T-helper 1 cell treated with Interleukin-12 subunit alpha and Interleukin-12 subunit beta and Interleukin-4 antibody, amounts not matched to agents 30 μg/mL and 1 μg/mL, for 36 hours (primary cell): Measurements from ENCODE around the gene ASIC2.

ENCODE experiments used
- H3K27ac Mint-ChIP-seq: one replicate; pipeline ENCODE4 v1.8.0; 2021; ENCODE audit warnings: mild to moderate bottlenecking, mixed read lengths
- H3K27me3 Mint-ChIP-seq: one replicate; pipeline ENCODE4 v1.8.0; 2021; ENCODE audit warnings: low read depth, mixed read lengths
- H3K36me3 Mint-ChIP-seq: one replicate; pipeline ENCODE4 v1.8.0; 2021; ENCODE audit warnings: low read depth, mixed read lengths
- H3K4me1 Mint-ChIP-seq: one replicate; pipeline ENCODE4 v1.8.0; 2021; ENCODE audit warnings: low read depth, mixed read lengths
- H3K4me3 Mint-ChIP-seq: one replicate; pipeline ENCODE4 v1.8.0; 2021; ENCODE audit warnings: mild to moderate bottlenecking, moderate library complexity, mixed read lengths
- H3K9me3 Mint-ChIP-seq: one replicate; pipeline ENCODE4 v1.8.0; 2021; ENCODE audit warnings: mixed read lengths

The ASIC2 gene

DNA sequence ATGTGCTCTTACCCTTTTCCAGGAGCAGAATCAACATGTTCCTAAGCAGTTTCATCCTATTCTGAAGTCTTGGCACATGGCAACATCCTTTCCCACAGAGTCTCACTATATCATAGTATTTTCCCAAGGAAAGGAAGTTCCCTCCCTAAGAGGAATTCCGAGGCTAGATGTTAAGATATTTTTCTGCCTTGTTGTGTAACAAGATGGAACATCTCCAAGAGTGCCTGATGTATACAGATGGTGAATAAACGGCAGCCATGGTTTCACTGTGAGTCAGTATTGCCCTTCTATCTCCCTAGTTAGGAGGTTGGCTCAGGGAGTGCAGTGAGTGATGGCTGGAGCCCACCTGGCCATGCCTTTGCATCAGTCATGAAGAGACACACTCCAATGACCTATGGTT is 253.2 kb downstream of the ASIC2 start:
- H3K4me3 Mint-ChIP-seq = no peak overlapping the region

DNA sequence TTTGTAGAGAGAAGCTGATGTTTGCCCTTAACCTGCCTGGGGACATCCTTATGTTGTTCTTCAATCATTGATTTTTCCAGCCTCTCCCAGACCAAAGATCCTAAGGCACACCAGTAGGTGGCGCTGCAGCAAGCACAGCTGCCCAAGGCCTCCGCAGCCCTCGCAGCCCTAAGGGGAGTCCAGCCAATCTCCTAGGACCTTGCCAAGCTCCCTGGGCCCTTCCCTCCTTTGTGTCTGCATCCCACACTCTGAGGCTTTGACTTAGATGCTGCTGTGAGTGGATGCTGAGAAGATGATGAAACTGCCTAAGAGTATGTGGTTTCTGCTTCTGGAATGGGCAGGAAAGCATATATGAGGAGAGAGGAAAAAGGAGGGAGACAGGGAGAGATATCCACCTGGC is 254.4 kb downstream of the ASIC2 start:
- Mint-ChIP-seq H3K27me3 (peaks cover 13% of the 10 kb centered on the region), H3K27ac (no peak overlapping the region), H3K9me3 (no peaks in the 10 kb centered on the region), H3K36me3 (no peaks in the 10 kb centered on the region), H3K4me3 (no peak overlapping the region), H3K4me1 (no peaks in the 10 kb centered on the region)

More for the DNA sequence above, 253.2 kb downstream of the ASIC2 start:
- H3K27me3 Mint-ChIP-seq = peaks cover 6% of the 10 kb centered on the region
- H3K27ac Mint-ChIP-seq = no peak overlapping the region
- no peaks in the 10 kb centered on the region for H3K4me1 Mint-ChIP-seq
- H3K36me3 Mint-ChIP-seq = no peaks in the 10 kb centered on the region
- H3K9me3 Mint-ChIP-seq = no peaks in the 10 kb centered on the region

DNA sequence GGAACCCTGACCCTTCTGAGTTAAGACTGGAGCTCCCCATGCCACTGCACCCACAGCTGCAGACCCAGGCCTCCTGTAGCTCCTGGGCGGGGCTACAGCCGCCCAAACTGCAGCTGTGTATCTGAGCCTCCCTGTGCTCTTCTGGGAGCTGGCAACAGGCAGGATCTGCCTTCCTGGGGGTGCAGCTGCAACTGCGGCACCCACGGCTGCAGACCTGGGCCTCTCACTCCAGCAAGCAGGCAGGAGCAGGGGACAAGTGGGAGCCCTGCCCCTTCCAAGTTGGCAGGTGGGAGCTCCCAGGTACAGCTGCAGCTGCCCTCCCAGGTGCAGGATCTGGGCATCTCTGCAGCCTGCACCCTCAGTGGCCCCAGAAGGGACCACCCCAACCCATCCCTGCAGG is 259.9 kb downstream of the ASIC2 start:
- no peaks in the 10 kb centered on the region for H3K36me3 Mint-ChIP-seq

DNA sequence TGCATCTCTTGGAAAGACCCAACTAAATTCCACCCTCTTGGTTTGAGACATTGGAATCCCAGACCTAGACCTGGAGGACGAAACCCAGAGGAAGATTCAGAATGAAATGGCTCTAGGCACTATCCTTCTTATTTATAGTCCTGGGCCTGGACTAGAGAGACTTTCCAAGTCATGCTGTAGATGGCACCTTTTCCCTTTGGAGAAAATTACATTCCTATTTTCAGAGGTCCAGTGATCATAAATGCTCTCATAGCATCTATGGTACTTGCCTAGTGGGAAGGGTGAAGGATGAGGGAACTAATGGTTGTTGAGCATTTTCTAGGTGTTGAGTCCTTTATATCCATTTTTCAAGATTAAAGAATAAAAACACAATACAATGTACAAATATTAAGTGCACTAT is 264.3 kb downstream of the ASIC2 start:
- no peak overlapping the region for H3K27ac Mint-ChIP-seq
- H3K4me1 Mint-ChIP-seq = no peaks in the 10 kb centered on the region
- no peaks in the 10 kb centered on the region for H3K36me3 Mint-ChIP-seq
- H3K27me3 Mint-ChIP-seq = peaks cover 15% of the 10 kb centered on the region
- H3K4me3 Mint-ChIP-seq = no peak overlapping the region
- H3K9me3 Mint-ChIP-seq = no peaks in the 10 kb centered on the region

More for the DNA sequence above, 259.9 kb downstream of the ASIC2 start:
- H3K9me3 Mint-ChIP-seq = no peaks in the 10 kb centered on the region
- H3K27me3 Mint-ChIP-seq = peaks cover 13% of the 10 kb centered on the region
- H3K27ac Mint-ChIP-seq = no peak overlapping the region
- H3K4me3 Mint-ChIP-seq = no peak overlapping the region
- H3K4me1 Mint-ChIP-seq = no peaks in the 10 kb centered on the region

DNA sequence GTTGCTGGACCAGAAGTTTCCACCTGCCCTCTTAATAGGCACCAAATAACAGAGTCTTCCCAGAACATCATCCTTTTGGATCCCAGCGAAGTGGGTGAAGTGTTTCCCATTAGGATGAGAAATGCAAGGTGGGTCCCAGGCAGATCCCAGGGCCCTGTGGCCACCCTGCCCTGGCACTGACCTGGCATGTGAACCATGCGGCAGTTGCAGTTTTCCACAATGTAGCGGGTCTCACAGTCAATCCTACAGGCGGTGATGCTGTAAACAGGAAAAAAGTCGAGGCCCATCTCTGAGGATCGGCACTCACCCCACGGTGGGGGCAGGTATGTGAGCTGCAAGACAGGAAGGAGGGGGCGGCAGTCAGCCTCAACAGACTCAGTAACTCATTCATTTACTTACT is 265.0 kb downstream of the ASIC2 start:
- H3K4me3 Mint-ChIP-seq = no peak overlapping the region
- H3K27me3 Mint-ChIP-seq = peaks cover 17% of the 10 kb centered on the region
- H3K4me1 Mint-ChIP-seq = no peaks in the 10 kb centered on the region
- H3K36me3 Mint-ChIP-seq = no peaks in the 10 kb centered on the region
- no peaks in the 10 kb centered on the region for H3K9me3 Mint-ChIP-seq
- no peak overlapping the region for H3K27ac Mint-ChIP-seq

DNA sequence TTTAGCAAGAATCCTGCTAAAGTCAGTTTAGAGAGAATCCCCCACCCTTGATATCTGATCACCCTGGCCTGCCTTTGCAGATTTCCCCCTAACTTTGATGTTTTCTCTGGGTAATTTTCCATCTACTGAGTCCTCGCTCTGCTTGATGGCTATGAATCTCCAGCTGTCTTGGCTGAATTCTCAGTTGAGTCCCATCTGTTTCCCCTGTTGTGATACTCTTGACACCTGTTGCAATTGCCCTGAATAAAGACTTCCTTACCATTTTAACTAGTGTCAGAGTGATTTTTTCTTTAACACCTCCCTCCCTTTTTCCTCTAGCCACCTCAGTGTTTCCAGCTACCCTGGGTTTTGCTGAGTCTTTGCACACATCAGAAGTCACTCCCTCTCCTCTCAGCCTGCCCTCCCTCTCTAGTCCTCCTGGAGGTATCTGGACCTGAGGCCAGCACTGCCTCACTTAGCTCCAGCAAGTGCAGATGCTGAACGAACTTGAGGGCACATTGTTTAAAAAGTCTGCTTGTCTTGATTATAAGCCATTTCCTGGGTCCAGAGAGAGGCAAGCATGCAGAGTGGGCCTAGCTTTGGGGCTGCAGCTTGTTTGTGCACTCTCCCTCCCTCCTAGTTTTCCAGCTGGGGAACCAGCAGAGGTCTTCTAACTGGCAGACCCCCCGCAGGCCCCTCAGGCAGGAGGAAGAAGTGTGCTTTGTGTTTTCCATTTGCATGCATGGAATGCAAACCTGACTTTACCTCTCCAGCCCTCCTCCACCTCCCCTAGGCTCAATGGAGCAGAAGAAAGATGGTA is 268.2 kb downstream of the ASIC2 start:
- peaks cover 17% of the 10 kb centered on the region for H3K27me3 Mint-ChIP-seq
- H3K36me3 Mint-ChIP-seq = no peaks in the 10 kb centered on the region
- H3K9me3 Mint-ChIP-seq = no peaks in the 10 kb centered on the region
- no peak overlapping the region for H3K27ac Mint-ChIP-seq
- H3K4me1 Mint-ChIP-seq = no peaks in the 10 kb centered on the region
- no peak overlapping the region for H3K4me3 Mint-ChIP-seq

DNA sequence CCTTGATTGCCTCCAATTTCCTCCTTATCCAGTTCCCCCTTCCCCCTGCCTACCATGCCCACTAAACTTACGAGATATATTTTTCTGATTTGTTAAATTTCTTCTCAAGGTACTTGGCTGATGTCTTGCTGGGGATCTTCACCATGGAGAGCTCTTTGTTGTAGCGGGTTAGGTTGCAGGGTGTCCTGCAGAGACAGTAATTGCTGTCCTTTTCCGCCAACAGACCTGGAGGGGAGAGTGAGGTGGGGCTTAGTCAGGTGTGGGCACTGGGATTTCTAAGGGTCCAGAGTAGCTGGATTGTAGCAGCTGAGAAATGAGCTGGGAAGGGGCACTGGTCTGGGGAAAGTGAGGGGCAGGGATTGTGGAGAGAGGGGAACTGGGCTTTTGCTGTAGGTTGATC is 269.3 kb downstream of the ASIC2 start:
- Mint-ChIP-seq H3K9me3 (no peaks in the 10 kb centered on the region), H3K27me3 (peaks cover 17% of the 10 kb centered on the region), H3K4me3 (no peak overlapping the region), H3K27ac (no peak overlapping the region), H3K36me3 (no peaks in the 10 kb centered on the region), H3K4me1 (no peaks in the 10 kb centered on the region)

DNA sequence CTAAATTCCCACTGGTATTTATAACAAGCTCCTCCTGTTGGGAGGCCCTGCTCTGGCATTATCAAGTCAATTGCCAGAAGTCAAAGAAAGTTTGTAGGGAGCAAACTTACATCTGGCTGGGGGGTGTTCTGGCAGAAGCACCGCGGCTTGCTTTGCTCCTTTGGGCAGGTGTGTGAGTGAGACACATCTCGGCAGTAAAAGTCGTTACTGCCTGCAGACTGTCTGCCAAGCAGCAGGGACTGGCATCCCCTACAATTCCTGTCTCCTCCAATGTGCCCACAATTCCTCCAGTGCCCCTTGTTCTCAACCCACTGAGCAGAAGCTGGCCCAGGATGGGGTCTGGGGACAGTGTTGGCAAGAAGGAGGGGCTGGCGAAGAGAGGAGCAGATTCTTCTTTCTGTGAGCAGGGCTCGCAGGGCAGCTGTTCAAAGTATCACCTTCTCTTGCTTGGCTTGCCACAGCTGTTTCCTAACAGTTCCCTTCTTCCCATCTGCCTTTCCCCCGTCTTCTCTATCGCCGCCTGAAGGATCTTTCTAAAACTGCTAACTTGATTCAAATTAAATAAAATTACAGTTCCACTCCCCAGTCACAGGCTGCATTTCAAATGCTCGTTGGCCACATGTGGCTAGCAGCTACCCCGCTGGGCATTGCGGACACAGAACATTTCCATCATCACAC is 271.2 kb downstream of the ASIC2 start:
- H3K27me3 Mint-ChIP-seq = peaks cover 14% of the 10 kb centered on the region
- no peaks in the 10 kb centered on the region for H3K36me3 Mint-ChIP-seq
- no peaks in the 10 kb centered on the region for H3K4me1 Mint-ChIP-seq
- H3K9me3 Mint-ChIP-seq = no peaks in the 10 kb centered on the region
- no peak overlapping the region for H3K4me3 Mint-ChIP-seq
- H3K27ac Mint-ChIP-seq = no peak overlapping the region

DNA sequence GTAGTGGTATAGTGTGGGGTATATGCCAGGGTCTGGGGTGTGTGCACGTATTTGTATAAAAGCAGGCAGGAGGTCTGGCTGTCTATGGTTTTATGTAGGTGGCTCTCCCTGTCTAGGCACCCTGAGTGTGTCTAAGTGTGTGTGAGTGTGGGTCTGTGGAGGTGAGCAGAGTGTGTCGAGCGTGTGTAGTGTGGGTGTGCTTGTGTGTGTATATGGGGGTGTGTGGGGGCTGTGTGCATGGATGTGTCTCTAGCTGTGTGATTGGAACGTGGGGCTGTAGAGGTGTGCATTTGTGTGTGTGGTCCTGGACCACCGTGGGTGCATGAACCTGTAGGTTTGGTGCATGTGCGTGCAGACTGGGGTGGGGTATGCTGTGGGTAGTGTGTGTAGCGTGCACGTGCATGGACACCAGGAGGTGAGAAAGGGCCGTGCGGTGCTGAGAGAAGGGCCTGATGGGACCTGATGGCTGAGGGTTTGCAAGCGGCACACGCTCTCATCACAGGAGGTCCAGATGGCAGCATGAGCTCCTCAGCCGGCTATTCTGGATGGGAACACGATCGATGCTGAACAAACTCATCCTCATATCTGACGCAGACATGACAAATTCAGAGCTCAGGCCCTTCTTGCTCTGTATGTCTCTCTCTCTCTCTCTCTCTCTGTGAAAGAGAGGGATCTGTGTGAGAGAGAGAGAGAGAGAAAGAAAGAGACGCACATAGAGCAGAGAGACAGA is 273.8 kb downstream of the ASIC2 start:
- Mint-ChIP-seq H3K36me3 (no peaks in the 10 kb centered on the region), H3K9me3 (no peaks in the 10 kb centered on the region), H3K4me3 (no peak overlapping the region), H3K27me3 (peaks cover 3% of the 10 kb centered on the region), H3K27ac (no peak overlapping the region), H3K4me1 (no peaks in the 10 kb centered on the region)

DNA sequence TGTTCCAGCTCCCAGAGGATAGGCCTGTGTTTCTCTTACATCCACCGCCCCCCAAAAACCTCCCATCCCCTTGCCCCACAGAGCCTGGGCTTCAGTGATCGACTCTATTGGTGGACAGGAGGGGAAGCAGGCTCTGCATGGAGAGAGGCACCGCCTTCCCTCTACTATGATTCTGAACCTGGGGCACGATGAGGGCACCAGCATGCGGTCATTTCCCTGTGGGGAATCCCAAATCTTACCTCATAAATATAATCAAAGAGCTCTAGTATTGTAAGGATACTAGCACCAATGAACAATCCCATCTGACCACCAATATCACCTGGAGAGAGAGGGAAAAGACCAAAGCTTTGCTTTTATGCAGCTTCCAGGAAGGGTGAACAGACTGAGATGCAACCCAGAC is 275.7 kb downstream of the ASIC2 start:
- no peak overlapping the region for H3K27ac Mint-ChIP-seq
- no peak overlapping the region for H3K4me3 Mint-ChIP-seq
- no peaks in the 10 kb centered on the region for H3K36me3 Mint-ChIP-seq
- no peaks in the 10 kb centered on the region for H3K9me3 Mint-ChIP-seq
- no peaks in the 10 kb centered on the region for H3K4me1 Mint-ChIP-seq
- no peaks in the 10 kb centered on the region for H3K27me3 Mint-ChIP-seq

DNA sequence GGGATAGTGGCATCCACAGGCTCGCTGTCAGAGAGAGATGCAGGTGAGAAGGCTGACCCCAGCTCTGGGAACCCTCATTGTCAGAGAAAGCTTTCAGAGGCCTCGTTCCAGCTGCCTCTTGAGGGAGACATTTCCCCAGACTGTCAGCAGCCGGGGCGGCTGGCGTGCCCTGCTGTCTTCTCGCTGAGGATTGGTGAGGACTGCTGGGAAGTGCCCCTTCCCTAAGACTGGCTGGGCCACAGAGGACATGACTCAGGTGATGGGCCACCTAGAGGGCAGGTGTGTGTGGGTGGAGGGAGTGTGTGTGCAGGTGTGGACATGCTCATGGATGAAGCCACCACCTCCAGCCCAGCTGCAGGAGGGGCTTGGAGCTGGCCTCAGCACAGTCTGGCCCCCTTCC is 276.2 kb downstream of the ASIC2 start:
- Mint-ChIP-seq H3K4me3 (no peak overlapping the region), H3K9me3 (no peaks in the 10 kb centered on the region), H3K27ac (no peak overlapping the region), H3K4me1 (no peaks in the 10 kb centered on the region), H3K36me3 (no peaks in the 10 kb centered on the region), H3K27me3 (no peaks in the 10 kb centered on the region)

DNA sequence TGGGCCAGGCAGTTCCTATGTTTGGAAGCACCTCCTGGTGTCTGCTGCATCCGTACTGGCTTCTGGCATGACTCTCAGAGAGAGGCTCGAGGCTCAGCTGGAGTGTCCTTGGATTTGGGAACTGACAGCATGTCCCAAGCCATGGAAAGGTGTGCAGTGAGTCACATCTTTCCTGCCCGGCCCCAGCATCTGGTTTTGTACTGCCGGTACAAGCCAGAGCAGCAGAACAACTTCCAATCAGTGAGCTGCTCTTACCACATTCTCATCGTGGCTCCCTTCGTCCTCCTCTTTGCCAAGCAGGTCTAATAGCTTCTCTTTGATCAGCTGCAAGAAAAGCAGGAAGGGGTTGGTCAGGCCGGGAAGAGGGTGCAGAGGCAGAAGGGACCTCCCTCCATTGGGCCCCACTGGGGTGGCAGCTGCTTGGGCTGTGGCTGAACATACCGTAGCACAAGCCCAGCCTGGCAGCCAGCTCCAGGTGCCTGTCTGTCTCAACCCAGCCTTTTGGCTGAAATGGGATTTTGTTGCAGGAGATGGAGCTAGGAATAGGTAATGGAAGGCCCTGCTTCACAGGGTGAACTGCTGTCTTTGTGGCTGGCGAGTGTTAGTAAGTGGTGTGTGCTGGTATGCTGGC is 277.3 kb downstream of the ASIC2 start:
- Mint-ChIP-seq H3K27me3 (no peaks in the 10 kb centered on the region), H3K27ac (no peak overlapping the region), H3K4me3 (no peak overlapping the region), H3K9me3 (no peaks in the 10 kb centered on the region), H3K36me3 (no peaks in the 10 kb centered on the region), H3K4me1 (no peaks in the 10 kb centered on the region)

DNA sequence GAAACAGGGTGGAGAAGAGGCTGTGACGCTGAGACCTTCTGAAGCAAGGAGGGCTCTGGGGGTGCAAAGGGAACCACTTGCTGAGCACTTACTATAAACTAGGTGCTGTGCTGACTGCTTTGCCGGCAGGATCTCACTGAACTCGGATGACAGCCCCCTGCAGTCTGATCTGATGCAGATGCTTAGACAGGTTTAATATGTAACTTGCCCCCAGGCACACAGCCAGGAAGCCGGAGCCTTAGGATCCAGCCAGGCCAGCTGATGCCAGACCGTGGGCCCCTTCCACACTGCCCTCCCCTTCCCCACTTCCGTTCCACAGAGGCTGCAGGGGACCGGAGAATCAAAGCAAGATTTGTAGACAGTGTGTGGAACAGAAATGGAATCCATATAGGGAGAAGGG is 278.3 kb downstream of the ASIC2 start:
- no peak overlapping the region for H3K4me3 Mint-ChIP-seq
- H3K4me1 Mint-ChIP-seq = no peaks in the 10 kb centered on the region
- no peaks in the 10 kb centered on the region for H3K9me3 Mint-ChIP-seq
- no peak overlapping the region for H3K27ac Mint-ChIP-seq
- H3K36me3 Mint-ChIP-seq = no peaks in the 10 kb centered on the region
- no peaks in the 10 kb centered on the region for H3K27me3 Mint-ChIP-seq

DNA sequence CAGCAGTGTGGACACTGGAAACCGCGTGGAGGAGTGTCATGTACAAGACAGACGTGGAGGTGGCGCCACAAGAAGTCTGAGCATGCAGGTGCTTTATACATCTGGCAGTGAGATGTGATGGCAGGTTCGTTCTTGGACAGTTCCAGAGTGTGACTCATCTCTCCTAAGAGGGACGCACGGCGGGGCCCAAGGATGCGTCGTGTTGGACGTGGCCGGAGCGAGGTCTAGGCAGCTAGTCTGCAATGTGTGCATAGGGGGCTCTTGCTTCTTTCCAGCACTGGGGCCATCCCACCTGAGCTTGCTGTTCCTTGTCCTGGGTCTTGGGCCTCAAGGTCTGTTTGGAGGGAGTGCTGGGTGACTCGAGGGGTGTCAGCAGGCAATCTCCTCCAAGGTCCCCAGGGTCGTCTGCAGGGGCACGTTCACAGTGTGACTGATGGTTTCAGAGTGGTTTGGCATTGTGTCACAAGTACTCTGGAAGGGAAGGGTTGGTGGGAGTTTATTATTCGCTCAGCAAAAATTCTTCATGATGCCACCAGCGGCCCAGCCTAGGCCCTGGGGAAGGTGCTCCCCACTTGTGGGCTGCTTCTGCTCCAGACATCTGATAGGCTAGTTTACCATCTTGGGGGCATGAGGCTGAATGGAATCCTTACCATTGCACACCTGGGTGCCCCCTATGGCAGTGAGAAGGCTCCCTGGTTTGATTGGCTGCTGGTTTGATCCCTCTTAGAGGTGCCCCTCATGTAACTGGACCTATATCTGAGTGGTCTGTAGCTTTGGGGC is 279.3 kb downstream of the ASIC2 start:
- Mint-ChIP-seq H3K27me3 (no peaks in the 10 kb centered on the region), H3K4me1 (no peaks in the 10 kb centered on the region), H3K4me3 (no peak overlapping the region), H3K9me3 (no peaks in the 10 kb centered on the region), H3K36me3 (no peaks in the 10 kb centered on the region), H3K27ac (no peak overlapping the region)
